ENCODE data around the gene WFIKKN2.

Gene WFIKKN2

DNA sequence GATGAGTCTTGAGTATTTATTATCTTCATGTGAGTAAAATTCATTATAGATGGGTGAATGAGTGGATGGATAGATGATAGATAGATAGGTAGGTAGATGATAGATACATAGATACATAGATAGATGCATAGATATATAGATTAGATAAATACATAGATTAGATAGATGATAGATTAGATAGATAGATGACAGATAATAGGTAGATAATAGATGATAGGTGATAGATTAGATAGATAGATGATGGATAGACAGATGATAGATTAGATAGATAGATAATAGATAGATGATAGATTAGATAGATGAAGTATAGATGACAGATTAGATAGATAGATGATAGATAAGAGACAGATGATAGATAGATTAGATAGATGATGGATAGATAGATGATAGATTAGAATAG lies 21.8 kb upstream of the WFIKKN2 start:
- no peak for DNase-seq (ENCODE audit: low spot score)

DNA sequence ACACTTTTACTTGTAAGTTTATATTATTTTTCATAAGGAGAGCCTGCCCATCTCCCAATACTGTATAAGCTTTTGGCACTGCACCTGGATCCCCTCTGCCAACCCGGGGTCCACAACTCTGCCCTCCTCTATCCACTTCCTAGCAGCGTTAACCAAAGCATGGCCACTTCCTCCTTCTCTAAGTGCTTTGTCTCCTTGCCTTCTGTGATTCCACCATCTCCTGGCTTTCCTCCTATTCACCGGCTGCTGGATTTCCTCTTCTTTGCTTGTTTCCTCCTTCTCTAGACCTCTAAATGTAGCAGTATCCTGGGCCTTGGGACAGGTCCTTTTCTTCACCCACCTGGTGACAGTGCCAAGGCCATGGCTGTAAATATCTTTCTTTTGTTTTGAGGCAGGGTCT lies 20.0 kb upstream of the WFIKKN2 start:
- no peak for DNase-seq (ENCODE audit: low spot score)

DNA sequence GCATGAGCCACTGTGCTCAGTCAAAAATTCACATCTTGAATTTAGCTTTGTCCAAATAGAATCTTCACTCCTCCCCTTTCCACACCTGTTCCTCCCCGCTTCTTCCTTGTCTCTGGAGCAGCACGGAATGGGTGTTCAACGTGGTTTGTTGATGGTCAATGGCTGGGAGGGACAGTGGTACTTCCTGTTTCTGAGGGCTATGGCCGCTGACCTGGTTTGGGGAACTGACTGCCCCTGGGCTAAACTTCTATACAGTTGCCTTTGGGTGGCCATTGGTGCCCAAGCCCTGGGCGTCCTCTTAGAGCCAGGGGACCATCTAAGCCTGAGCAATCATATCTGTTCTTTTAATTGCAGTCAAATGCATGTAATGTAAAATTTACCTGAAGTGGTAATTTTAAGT lies 19.1 kb upstream of the WFIKKN2 start:
- no peak for DNase-seq (ENCODE audit: low spot score)

DNA sequence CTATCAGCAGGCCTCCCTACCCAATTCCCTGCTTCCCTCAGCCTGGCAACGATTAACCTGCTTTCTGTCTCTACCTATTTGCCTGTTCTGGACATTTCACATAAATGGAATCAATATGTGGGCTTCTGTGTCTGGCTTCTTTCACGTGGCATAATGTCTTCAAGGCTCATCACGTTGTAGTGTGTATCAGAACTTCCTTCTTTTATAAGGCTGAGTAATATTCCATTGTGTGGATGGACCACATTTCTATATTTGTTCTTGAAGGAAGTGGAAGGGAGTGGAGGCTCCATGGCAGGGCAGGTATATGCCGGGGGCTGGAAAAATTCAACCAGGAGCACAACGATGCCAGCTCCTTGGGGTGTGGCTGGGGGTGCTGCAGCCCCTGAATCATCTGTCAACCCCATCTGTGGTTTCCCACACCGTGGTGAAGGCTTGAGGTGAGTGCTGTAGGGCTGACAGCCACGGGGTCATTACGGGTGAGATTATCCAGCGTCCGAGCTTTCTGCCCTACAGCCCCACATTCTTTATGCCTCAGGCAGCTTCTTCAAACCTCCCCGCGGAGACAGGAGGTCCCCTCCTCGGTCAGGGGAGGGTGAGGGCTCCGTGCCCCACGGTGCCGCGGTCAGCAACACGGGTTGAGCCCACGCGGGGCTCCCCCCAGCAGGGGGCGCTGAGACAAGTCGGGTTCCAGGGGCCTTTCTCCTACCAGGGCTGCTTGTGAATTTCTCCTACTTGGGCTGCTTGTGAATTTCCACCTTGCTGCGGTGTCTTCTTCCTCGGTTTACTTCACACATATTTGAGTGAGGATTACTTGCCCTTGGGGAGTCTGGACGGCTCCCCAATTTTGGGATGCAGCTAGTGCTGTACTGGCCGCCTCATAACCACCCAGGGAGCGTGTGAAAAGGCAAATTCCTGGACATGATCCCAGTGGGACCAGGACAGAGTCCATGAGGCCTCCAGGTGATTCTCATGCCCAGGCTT lies 18.3 kb upstream of the WFIKKN2 start:
- peak; percentile 65 for DNase-seq (ENCODE audit: low spot score)

DNA sequence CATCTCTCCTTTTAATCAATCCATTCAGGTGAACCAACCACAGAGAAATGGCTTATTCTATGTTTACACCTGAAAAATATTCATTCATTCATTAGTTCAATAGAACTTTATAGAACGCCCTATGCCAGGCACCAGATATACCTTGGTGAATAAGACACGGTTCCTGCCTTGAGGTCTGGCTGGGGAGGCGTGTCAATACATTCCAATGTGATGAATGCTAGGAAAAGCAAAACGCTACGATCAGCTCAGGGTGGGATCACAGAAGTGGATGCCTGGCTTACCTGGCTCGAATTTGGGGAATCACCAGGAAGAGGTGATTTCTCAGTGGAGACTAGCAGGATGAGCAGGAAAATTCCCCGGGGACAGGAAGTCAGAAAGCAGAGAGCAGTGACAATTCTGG lies 17.5 kb upstream of the WFIKKN2 start:
- DNase-seq (ENCODE audit: low spot score) = no peak

DNA sequence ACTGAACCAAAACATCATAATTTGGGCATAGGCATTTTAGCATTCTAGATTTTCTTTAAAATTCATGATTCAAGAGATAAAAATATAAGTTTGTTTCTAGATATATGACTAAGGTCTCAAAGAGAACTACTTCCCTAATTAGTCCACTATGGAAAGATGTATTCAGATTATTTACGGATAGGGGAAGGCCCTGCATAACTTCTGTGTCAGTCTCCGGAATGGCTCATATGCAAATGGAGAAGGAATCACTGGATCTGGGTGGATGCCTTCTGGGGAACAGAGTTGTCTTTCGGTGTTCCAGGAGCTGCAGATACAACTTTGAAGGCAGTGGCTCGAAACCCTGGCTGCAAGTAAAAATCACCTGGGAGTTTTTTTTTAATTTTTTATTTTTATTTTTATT lies 17.1 kb upstream of the WFIKKN2 start:
- no peak for DNase-seq (ENCODE audit: low spot score)

DNA sequence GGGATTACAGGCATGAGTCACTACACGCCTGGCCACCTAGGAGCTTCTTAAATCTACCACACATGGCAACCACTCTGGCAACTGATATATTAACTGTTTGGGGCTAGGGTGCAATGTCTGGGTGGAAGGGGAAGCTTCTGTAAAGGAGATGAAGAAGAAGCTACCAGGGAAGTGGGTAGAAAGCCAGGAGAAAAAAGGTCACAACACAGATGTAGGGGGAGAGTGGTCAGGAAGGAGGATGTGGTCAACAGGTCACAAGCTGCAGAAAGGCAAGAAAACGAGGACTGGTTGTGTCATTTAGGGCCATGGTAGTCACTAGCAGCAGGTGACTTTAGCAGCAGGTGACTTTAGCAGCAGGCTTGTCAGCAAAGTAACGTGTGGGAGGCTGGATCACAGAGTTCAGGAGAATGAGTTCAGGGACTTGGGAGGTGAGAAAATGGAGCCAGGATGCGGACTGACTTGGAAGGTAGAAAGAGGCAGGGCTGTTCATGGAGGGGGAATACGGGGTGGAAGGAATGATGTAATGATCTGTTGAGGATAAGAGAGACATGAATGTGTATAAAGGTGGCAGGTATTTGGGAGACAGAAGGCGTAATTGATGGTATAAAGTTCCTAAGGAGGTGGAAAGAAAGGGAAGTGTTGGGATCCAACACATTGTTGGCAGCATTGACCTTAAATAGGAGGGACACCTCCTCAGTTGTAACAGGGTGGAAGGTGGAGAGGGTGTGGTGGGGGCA lies 16.3 kb upstream of the WFIKKN2 start:
- no peak for DNase-seq (ENCODE audit: low spot score)

DNA sequence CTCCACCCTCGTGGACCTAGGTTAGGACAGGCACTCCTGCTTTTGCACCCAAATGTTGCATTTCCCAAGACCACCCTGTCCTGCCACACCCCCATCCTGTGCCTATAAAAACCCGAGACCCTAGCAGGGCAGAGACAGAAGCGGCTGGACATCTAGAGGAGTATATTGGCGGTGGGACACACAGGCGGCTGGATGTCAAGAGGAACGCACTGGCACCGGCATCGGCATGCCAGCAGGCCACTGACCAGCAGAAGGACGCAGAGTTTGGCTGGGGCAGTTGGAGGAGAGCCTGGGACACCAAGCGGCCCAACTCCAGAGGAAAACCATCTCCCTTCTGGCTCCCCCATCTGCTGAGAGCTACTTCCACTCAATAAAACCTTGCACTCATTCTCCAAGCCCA lies 14.7 kb upstream of the WFIKKN2 start:
- DNase-seq (ENCODE audit: low spot score) = no peak

DNA sequence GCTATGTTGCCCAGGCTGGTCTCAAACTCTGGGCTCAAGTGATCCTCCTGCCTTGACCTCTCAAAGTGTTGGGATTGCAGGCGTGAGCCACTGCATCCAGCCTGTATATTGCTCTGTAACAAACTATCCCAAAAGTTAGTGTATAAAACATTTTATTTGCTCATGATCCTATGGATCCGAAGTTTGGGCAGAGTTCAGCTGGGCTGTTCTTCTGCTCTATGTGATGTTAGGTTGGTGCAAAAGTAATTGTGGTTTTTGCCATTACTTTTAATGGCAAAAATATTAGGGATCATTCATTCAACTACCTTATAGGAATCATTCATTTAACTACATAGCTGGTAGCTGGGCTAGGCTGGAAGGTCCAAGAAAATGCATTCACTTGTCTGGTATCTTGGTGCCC lies 12.8 kb upstream of the WFIKKN2 start:
- DNase-seq (ENCODE audit: low spot score) = no peak

DNA sequence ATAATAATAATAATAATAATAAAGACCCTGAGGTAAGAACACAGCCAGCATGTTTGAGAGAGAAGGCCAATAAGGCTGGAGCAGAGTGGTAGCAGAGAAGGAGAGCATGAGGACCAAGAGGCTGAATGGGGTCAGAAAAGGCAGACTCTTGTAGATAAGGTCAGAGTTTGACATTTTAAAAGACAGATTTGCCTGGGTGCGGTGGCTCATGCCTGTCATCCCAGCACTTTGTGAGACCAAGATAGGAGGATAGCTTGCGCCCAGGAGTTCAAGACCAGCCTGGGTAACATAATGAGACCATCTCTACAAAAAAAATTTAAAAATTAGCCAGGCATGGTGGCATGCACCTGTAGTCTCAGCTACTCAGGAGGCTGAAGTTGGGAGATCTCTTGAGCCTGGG lies 11.0 kb upstream of the WFIKKN2 start:
- DNase-seq (ENCODE audit: low spot score) = no peak

DNA sequence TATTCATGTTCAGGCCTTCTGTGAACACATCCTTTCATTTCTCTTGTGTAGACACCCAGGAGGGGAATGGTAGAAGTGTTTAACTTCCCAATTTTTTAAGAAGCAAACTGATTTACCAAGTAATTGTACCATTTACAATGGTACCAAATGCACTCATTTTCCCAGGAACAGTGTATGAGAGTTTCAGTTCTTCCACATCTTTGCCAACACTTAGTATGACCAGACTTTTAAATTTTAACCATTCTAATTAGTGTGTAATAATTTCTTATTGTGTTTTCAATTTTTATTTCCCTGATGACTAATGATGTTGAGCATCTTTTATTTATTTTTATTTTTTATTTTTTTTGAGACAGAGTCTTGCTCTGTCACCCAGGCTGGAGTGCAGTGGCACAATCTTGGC lies 10.2 kb upstream of the WFIKKN2 start:
- no peak for DNase-seq (ENCODE audit: low spot score)

DNA sequence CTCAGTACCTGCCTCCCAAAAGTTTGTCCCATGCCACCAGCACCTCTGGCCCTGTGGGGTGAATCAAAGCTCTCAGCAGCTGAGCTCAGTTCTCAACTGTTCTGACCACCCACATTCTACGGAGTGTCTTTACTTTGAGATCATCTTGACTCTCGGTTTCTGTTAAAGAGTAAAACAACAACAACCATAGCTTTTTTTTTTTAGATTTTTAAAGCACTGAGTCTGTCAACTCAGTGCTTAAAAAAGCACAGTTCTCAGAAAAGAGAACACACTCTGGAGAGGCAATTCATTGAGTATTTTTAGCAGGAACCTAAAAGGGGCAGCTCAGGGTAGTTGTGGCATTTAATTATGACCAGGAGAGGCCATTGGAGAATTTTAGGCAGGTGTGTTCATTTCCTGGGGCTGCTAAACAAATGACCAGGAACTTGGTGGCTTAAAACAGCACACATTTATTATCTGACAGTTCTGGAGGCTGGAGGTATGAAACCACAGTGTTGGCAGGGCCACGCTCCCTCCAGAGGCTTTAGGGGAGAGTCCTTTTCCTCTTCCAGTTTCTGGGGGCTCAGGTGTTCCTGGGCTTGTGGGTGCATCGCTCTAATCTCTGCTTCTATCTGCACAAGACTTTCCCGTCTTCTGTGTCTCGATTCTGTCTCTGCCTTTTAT lies 6.7 kb upstream of the WFIKKN2 start:
- DNase-seq (ENCODE audit: low spot score) = no peak

DNA sequence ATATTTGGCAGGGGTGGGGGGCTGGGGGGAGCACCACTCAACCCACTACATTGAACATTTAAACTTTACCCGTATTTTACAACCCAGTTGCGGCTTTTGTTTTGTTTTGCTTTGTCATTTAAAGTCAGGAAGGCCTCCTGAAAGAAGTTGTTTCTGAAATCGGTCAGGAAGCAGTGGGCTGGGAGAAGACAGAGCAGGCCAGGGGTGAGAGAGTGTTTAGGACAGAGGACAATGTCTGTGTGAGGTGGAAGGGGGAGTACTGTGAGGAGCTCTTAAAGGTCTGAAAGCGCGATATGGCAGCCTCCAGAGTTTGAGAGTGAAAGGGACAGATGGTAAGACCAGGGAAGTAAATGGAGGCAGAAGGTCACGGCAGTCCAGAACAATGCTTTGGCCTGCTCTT lies 6.1 kb upstream of the WFIKKN2 start:
- DNase-seq (ENCODE audit: low spot score) = no peak

DNA sequence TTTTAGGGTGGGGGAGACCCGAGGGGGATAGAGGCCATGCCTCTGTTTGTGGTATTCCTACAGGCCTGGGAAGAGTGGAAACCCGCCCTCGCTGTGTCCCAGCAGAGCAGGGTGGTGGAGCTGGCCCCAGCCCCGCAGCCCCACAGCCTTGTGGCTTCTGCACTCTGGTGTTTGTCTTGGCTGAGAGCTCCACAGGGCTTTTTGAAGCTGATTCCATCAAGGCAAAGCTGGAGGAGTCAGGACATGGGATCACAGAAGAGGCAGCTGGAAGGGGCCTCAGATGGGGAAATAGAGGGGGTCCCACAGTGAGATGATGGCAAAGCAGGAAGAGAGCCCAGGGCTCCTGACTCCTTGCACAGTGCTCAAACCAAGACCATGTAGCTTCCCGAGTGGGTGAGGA lies 5.0 kb upstream of the WFIKKN2 start:
- DNase-seq (ENCODE audit: low spot score) = no peak

DNA sequence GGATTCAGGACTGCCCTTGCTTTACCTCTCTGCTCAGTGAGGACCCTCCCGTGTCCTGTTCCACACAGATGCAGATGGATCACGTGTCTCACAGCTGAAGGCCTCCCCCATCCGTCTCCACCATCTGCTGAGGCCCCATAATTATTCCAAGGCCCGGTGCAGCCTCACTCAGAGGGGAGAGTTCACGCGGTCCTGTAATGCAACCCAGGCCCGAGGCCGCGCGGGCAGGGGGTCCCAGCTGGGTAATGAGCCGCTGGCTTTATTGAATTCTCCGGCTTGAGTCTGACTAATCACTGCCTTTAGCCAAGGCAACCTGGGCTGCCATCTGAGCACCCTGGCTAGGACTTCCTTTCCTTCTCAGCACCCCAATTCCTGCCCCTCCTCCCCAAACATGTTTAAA lies 4.4 kb upstream of the WFIKKN2 start:
- no peak for DNase-seq (ENCODE audit: low spot score)

DNA sequence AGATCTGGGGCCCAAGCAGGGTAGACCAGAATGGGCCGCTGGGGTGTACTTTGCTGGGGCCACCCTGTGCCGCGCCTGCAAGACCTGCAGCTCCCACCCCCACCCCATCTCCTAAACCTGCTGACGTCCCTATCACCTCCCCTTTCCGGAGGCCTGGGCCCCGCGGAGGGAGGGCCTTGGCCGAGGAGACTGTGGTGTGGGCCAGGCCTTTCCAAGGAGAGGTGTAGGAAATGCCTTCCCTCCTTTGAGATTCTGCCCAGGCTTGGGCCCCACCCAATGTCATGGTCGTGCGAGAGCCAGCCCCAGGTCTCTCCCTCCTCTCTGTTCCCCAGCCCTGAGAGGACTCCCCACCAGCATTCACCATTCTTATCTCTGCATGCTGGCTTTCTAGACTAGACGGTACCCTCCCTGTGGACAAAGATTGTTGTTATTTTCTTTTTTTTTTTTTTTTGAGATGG lies 3.9 kb upstream of the WFIKKN2 start:
- DNase-seq (ENCODE audit: low spot score) = no peak

DNA sequence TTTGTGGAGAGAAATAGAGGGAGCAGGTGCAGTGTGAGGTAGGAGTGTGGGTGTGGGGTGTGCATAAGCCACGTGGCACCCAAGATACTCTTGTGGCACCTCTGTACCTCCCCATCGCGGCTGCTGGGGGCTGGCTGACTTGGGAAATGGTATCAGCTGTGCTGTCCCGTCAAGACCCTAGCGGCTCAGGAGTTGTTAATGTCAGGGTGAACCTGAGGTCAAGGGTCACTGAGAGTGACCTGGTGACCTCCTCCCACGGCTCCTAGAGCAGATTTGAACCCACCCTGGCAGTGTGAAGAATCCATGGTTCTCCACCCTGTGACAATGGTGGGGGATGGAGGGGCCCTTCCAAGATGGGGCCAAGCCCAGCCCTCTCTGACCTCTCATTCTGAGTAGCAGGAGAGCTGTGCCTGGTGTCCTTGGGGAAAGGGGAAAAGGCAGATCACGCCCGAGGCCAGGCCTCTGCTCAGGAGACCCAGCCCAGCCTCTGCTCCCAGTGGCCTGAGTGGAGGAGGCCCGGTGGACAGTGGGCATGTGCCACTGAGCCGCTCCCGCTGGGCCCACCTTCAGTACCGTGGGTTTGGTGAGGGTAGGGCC lies 3.0 kb upstream of the WFIKKN2 start:
- no peak for DNase-seq (ENCODE audit: low spot score)

DNA sequence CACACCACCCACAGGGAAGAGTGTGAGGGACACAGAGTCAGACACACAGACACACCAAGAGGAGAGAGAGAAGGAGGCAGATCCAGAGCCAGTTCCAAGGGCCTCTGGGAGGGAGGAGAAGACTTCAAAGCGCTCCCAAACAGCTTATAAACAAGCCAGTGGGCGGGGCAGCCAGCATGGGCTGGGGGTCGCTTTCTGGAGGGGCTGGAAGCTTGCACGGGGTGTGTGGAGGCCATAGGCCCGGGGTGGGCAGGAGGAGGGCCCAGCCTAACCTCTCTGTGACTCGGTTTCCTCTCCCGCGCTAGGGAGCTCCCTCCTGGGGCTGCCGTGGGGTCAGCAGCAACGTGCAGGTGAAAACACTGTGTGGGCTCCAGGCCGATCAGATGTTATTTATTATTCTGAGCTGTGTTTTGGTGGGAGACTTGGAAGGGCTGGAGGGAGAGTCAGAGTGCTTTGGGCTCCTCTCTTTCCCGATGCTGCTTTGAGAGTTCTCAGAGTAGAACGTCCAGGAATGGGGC lies 2.5 kb upstream of the WFIKKN2 start:
- no peak for DNase-seq (ENCODE audit: low spot score)

DNA sequence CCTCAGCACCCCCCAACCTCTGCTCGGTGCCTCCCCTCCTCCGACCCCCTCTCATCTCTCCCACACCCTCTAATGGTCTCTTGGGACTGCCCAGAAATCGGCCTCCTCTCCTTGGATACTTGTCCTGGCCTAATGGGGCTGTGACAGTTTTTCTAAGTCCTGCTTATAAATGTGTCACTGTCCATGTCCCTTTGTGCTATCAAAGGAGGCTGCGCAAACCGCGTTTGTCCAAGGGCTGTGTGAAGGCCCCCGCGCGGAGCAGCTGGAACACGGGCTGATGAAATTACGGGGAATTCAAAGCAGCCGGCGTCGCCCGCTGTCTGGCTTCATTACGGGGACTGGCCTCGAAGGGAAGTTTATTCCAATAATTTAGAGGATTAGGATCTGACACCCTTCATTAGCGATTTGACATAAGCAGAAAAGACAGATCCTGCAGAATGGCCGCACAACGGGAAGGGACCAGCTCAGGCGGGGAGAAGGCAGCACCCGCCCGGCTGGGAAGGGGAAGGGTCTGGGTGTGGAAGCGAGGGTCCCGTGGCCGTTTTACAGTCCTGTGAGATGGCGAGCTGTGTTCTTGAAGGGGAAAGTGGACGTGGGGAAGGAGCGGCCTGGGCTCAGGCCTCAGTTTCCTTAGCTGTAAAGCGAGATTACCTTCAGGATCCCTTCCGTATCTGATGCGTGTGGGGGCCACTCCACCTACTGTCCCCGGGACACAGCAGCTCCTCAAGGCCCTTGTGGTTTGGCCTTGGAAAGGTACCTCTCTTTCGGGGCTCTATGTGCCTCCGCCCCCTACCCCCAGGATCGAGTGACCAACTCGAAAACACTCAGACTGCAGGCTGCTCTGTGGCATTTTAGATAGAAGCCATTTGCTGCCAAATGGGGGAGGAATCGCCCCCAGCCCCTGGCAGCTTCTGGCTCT lies 1.6 kb upstream of the WFIKKN2 start:
- no peak for DNase-seq (ENCODE audit: low spot score)

DNA sequence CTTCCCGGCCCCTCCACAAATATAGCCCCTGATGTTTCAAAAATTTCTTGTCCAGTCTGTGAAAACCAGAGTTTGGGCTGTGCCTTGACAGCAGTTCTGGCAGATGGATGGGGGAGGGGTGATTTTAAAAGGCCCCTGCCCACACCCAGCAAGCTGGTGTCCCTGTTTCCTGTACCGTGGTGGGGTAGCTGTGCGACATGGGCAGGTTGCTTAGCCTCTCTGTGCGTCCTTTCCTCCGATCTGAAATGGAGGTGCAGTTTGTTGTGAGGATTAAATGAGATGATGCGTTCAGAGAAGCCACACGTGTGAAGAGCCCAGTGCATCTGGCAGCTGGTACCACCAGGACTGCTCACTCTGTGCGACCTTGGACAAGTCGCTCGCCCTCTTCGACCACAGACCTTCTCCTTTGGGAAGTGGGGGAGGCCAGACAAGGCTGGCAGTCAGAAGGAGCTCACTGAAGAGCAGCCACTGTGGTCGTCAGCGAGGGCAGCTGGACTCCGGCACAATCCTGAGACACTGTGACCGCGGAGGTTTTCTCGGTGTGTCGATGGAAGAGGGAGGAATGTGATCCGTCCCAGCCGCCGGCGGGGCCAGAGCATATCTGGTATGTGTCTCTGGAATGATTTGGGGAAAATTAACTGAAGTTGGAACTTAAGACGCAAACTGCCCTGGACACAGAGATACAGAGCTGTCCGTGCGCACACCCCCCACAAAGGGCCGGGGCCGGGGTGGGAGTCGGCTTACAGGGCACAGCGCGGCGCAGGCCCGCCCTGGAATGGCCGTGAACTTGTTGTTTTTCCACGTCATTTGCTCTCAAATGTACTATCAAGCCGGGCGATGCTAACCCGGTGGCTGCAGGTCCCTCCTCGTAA lies 721 bp upstream of the WFIKKN2 start:
- DNase-seq (ENCODE audit: low spot score) = no peak

All from hematopoietic multipotent progenitor cell treated with erythropoietin and hydrocortisone succinate and interleukin-3 and kit ligand, for 17 days (in vitro differentiated cells).